Measurements from ENCODE around the gene CALCB.

GRCh38 chr11:15053191-15053685, 20.2 kb upstream of the CALCB start:
- no peak for TF ChIP-seq POLR2A (IDR thresholded peaks at IDR 0.05; ENCODE audit: low read depth, low read length)
- TF ChIP-seq TAF1 (IDR thresholded peaks at IDR 0.05; ENCODE audit: borderline replicate concordance, low read depth, low read length) = no peak

Data from GM12892 (cell line).